Fibroblast of villous mesenchyme (primary cell): ENCODE data around the gene NADK2. TPM values are rescaled to one million over a fixed set of nuclear protein-coding genes. Genes with fewer than 3 reads are reported as not detected.

Experiments
- DNase-seq: peaks from one replicate; pipeline ENCODE4 v3.0.0-alpha.2; 2010; ENCODE audit warnings: low read depth
- H3K4me3 ChIP-seq: 2 replicates; pipeline ENCODE4 v1.5.1; 2011; ENCODE audit warnings: low read depth, mild to moderate bottlenecking, low read length
- CTCF ChIP-seq: IDR thresholded peaks from 2 replicates; pipeline ENCODE4 v1.5.1; 2012; ENCODE audit warnings: low read depth, mild to moderate bottlenecking, low read length; ENCODE audit not compliant: insufficient read depth
- total RNA-seq: library from RNA; depleted of rRNA; stranded (reverse); fragments of >200 nt; gene quantifications from 2 replicates; pipeline ENCODE4 v1.2.3, GENCODE V29; 2012

The NADK2 gene
- total RNA-seq, 1 donor, result 36.3 TPM

GRCh38 chr5:36158144-36158543 lies 83.6 kb downstream of the NADK2 start:
- TF ChIP-seq CTCF, result no peak
- DNase-seq, result peak; percentile 80
- H3K4me3 ChIP-seq, result no peak overlapping the region

- peak; percentile 81 for DNase-seq
- no peak for TF ChIP-seq CTCF
- H3K4me3 ChIP-seq, result no peak overlapping the region
These were observed 85.1 kb downstream of the NADK2 start for GRCh38 chr5:36156619-36157018.

- no peak overlapping the region for H3K4me3 ChIP-seq
- TF ChIP-seq CTCF, result no peak
- DNase-seq, result peak; percentile 91
These were observed 85.6 kb downstream of the NADK2 start for GRCh38 chr5:36156121-36156601.

GRCh38 chr5:36155291-36155690 lies 86.4 kb downstream of the NADK2 start:
- no peak overlapping the region for H3K4me3 ChIP-seq
- no peak for DNase-seq
- no peak for TF ChIP-seq CTCF

- peak; percentile 56 for DNase-seq
- TF ChIP-seq CTCF, result no peak
- H3K4me3 ChIP-seq, result peak overlapping the region; percentile 92
These were observed 88.0 kb downstream of the NADK2 start for GRCh38 chr5:36153726-36154125.

GRCh38 chr5:36153298-36153677 lies 88.4 kb downstream of the NADK2 start:
- peak overlapping the region; percentile 92 for H3K4me3 ChIP-seq
- DNase-seq, result no peak
- no peak for TF ChIP-seq CTCF
